IMR-90 (cell line): ENCODE results near the gene TEKT5. TPM values are rescaled to one million over a fixed set of nuclear protein-coding genes. Genes with fewer than 3 reads are reported as not detected.

Experiments used
- ATAC-seq: fragments of 200-7000 bp; cut with Tn5 transposase; 2 replicates; pipeline ENCODE4 v1.9.1; 2020; ENCODE audit warnings: low read depth, mild to moderate bottlenecking, moderate library complexity
- BruUV-seq: library from RNA; stranded (reverse); fragments of 400-500 nt; replicated peaks from 2 replicates; lab custom pipeline; 2021; lab: Mats Ljungman, UMichigan
- CTCF ChIA-PET: fragments of 300-600 bp; formaldehyde crosslinking; extraction: SDS; loops from one replicate; lab custom pipeline; 2021; ENCODE audit warnings: antibody characterized with exemption; lab: Yijun Ruan, JAX
- POLR2A ChIA-PET: fragments of 300-600 bp; sonication (Branson Sonifier 250); formaldehyde crosslinking; loops from one replicate; lab custom pipeline; 2022; ENCODE audit warnings: antibody characterized with exemption; ENCODE audit not compliant: unreplicated experiment; lab: Charles Lee
- DNase-seq: peaks from one replicate; pipeline ENCODE4 v3.0.0; 2013
- H2AFZ ChIP-seq: replicated peaks from 2 replicates; pipeline ENCODE3; 2013; ENCODE audit warnings: low read length, mild to moderate bottlenecking; ENCODE audit not compliant: poor library complexity
- H2AK5ac ChIP-seq: 2 replicates; pipeline ENCODE4 v1.6.1; 2013; ENCODE audit warnings: low read depth, low read length, inconsistent platforms
- H2AK9ac ChIP-seq: replicated peaks from 2 replicates; pipeline ENCODE3; 2013; ENCODE audit warnings: mild to moderate bottlenecking, low read depth, low read length, moderate library complexity; ENCODE audit not compliant: poor library complexity
- H2BK120ac ChIP-seq: 2 replicates; pipeline ENCODE4 v1.6.1; 2013; ENCODE audit warnings: low read depth, low read length, inconsistent platforms
- H2BK15ac ChIP-seq: 3 replicates; pipeline ENCODE4 v1.6.1; 2013; ENCODE audit warnings: low read depth, low read length, inconsistent platforms
- H2BK20ac ChIP-seq: 2 replicates; pipeline ENCODE4 v1.6.1; 2013; ENCODE audit warnings: low read depth, mild to moderate bottlenecking, inconsistent platforms, low read length, moderate library complexity
- H2BK5ac ChIP-seq: 2 replicates; pipeline ENCODE4 v1.6.1; 2013; ENCODE audit warnings: mild to moderate bottlenecking, low read depth, low read length, inconsistent platforms; ENCODE audit not compliant: poor library complexity, severe bottlenecking
- H3K14ac ChIP-seq: replicated peaks from 2 replicates; pipeline ENCODE4 v1.6.1; 2013; ENCODE audit warnings: low read depth, low read length, inconsistent platforms
- H3K18ac ChIP-seq: 2 replicates; pipeline ENCODE4 v1.6.1; 2013; ENCODE audit warnings: low read depth, low read length, control low read depth
- H3K23ac ChIP-seq: 2 replicates; pipeline ENCODE4 v1.6.1; 2013; ENCODE audit warnings: low read depth, low read length, inconsistent platforms
- H3K27ac ChIP-seq: 2 replicates; pipeline ENCODE4 v1.5.1; 2013; ENCODE audit warnings: mild to moderate bottlenecking, control low read depth, low read length; ENCODE audit not compliant: insufficient read depth
- H3K27me3 ChIP-seq: 2 replicates; pipeline ENCODE4 v1.6.1; 2013; ENCODE audit warnings: low read length; ENCODE audit not compliant: control insufficient read depth, insufficient read depth
- H3K36me3 ChIP-seq: 2 replicates; pipeline ENCODE4 v1.6.1; 2013; ENCODE audit warnings: low read length, mixed read lengths; ENCODE audit not compliant: control insufficient read depth, insufficient read depth
- H3K4ac ChIP-seq: 2 replicates; pipeline ENCODE4 v1.6.1; 2013; ENCODE audit warnings: low read depth, low read length, inconsistent platforms
- H3K4me1 ChIP-seq: 2 replicates; pipeline ENCODE4 v1.6.1; 2013; ENCODE audit warnings: low read length, mixed read lengths; ENCODE audit not compliant: control insufficient read depth, insufficient read depth
- H3K4me2 ChIP-seq: 2 replicates; pipeline ENCODE4 v1.6.1; 2013; ENCODE audit warnings: low read depth, mild to moderate bottlenecking, control low read depth, low read length, moderate library complexity
- H3K4me3 ChIP-seq: 2 replicates; pipeline ENCODE4 v1.5.1; 2013; ENCODE audit warnings: low read depth, mild to moderate bottlenecking, control low read depth, low read length, moderate library complexity; ENCODE audit not compliant: insufficient read depth
- H3K56ac ChIP-seq: 2 replicates; pipeline ENCODE4 v1.6.1; 2013; ENCODE audit warnings: low read length, inconsistent platforms; ENCODE audit not compliant: insufficient read depth; ENCODE audit errors: extremely low read depth
- H3K79me1 ChIP-seq, 2 experiments: 2 replicates each; pipeline ENCODE4 v1.6.1; 2013; ENCODE audit warnings: low read length in 2 of 2, inconsistent platforms in 1 of 2, low read depth in 1 of 2
- H3K9ac ChIP-seq: 2 replicates; pipeline ENCODE4 v1.6.1; 2013; ENCODE audit warnings: low read depth, low read length, control low read depth
- H3K9me1 ChIP-seq: 2 replicates; pipeline ENCODE4 v1.6.1; 2013; ENCODE audit warnings: low read length, inconsistent platforms; ENCODE audit not compliant: insufficient read depth
- H3K9me3 ChIP-seq: 2 replicates; pipeline ENCODE4 v1.6.1; 2013; ENCODE audit warnings: low read length; ENCODE audit not compliant: control insufficient read depth, insufficient read depth
- H4K20me1 ChIP-seq: 2 replicates; pipeline ENCODE4 v1.6.1; 2013; ENCODE audit warnings: low read length, inconsistent platforms; ENCODE audit not compliant: insufficient read depth
- H4K5ac ChIP-seq: 2 replicates; pipeline ENCODE4 v1.6.1; 2013; ENCODE audit warnings: mild to moderate bottlenecking, low read depth, low read length, control low read depth
- H4K8ac ChIP-seq, 2 experiments: 2 replicates each; pipeline ENCODE4 v1.6.1; 2013; ENCODE audit warnings: low read depth in 2 of 2, low read length in 2 of 2, control low read depth in 1 of 2, inconsistent platforms in 1 of 2
- H4K91ac ChIP-seq: 2 replicates; pipeline ENCODE4 v1.6.1; 2013; ENCODE audit warnings: low read depth, low read length, inconsistent platforms; ENCODE audit not compliant: insufficient read depth
- BHLHE40 ChIP-seq: fragments of 150-350 bp; IDR thresholded peaks from 2 replicates; pipeline ENCODE4 v1.6.1; 2016; ENCODE audit warnings: mild to moderate bottlenecking, low read depth, low read length
- CEBPB ChIP-seq: IDR thresholded peaks from 2 replicates; pipeline ENCODE4 v1.6.1; 2012; ENCODE audit warnings: low read depth, low read length, improper control_type of control experiment
- CHD1 ChIP-seq: IDR thresholded peaks from 2 replicates; pipeline ENCODE4 v1.6.1; 2012; ENCODE audit warnings: low read depth, low read length, improper control_type of control experiment
- CTCF ChIP-seq: conservative IDR thresholded peaks from 2 replicates; pipeline ENCODE4 v1.5.1; 2012; ENCODE audit warnings: mild to moderate bottlenecking, low read depth, low read length, improper control_type of control experiment
- FOS ChIP-seq: fragments of 150-350 bp; IDR thresholded peaks from 2 replicates; pipeline ENCODE4 v1.6.1; 2016; ENCODE audit warnings: low read depth, low read length
- MAFK ChIP-seq: IDR thresholded peaks from 2 replicates; pipeline ENCODE4 v1.6.1; 2012; ENCODE audit warnings: low read depth, low read length, improper control_type of control experiment
- MXI1 ChIP-seq: IDR thresholded peaks from 2 replicates; pipeline ENCODE4 v1.6.1; 2012; ENCODE audit warnings: low read depth, mild to moderate bottlenecking, low read length, moderate library complexity, borderline replicate concordance
- NFE2L2 ChIP-seq: fragments of 150-350 bp; IDR thresholded peaks from 2 replicates; pipeline ENCODE4 v1.6.1; 2016; ENCODE audit warnings: low read depth, mild to moderate bottlenecking, low read length
- RAD21 ChIP-seq: IDR thresholded peaks from 2 replicates; pipeline ENCODE4 v1.6.1; 2012; ENCODE audit warnings: low read length, improper control_type of control experiment
- RCOR1 ChIP-seq: IDR thresholded peaks from 2 replicates; pipeline ENCODE4 v1.6.1; 2012; ENCODE audit warnings: mild to moderate bottlenecking, low read length, improper control_type of control experiment; ENCODE audit not compliant: insufficient replicate concordance
- RFX5 ChIP-seq: IDR thresholded peaks from 2 replicates; pipeline ENCODE4 v1.8.0; 2012; ENCODE audit warnings: low read depth, mild to moderate bottlenecking, low read length, moderate library complexity
- SMC3 ChIP-seq: fragments of 150-350 bp; IDR thresholded peaks from 2 replicates; pipeline ENCODE4 v1.6.1; 2016; ENCODE audit warnings: low read depth, mild to moderate bottlenecking, antibody characterized with exemption, low read length, moderate library complexity
- USF2 ChIP-seq: fragments of 150-350 bp; IDR thresholded peaks from 2 replicates; pipeline ENCODE4 v1.6.1; 2017; ENCODE audit warnings: mild to moderate bottlenecking, antibody characterized with exemption, low read length, low read depth
- WGBS, 2 experiments: methylation state at CpG; one replicate each; pipeline versions ENCODE4 v1.1.5 to v1.1.7; 2013; ENCODE audit warnings: missing lambda C conversion rate in 2 of 2; ENCODE audit not compliant: insufficient read length in 1 of 2; ENCODE audit errors: extremely low coverage in 2 of 2; 5-methylcytosine and 5-hydroxymethylcytosine counted together
- dilution Hi-C: fragments of 300-500 bp; cut with HindIII; formaldehyde crosslinking; loops from one replicate; pipeline ENCODE4 v1.14.3; 2018; ENCODE audit warnings: low sequenced_read_pairs; ENCODE audit not compliant: unreplicated experiment
- in situ Hi-C: fragments of 300-500 bp; cut with MboI; formaldehyde crosslinking; loops from 3 replicates; pipeline ENCODE4 v1.14.3; 2019; ENCODE audit warnings: low sequenced_read_pairs, inconsistent platforms, mixed read lengths
- intact Hi-C: fragments of 100-400 bp; cut with micrococcal nuclease; formaldehyde crosslinking; loops from 2 replicates; pipeline ENCODE4 v1.10.0; 2022
- polyA plus RNA-seq, 3 experiments: library from polyadenylated mRNA; depleted of rRNA; stranded (reverse); fragments of >200 nt; gene quantifications; 2 replicates each; pipeline ENCODE4 v1.2.3, GENCODE V29; 2012; ENCODE audit warnings: low replicate concordance in 1 of 3
- total RNA-seq: library from RNA; depleted of rRNA; stranded (reverse); fragments of >200 nt; gene quantifications from 2 replicates; pipeline ENCODE4 v1.2.3, GENCODE V29; 2012

Gene TEKT5
- total and polyA plus RNA-seq, 2 of the 4 experiments (the other 2 are of a cell fraction), result 0.17 TPM; not detected in 1

- H2BK120ac ChIP-seq, result no peak overlapping the region
- H3K36me3 ChIP-seq, result no peaks in the 10 kb centered on the region
- no peak overlapping the region for H3K18ac ChIP-seq
- no peak overlapping the region for H3K4me2 ChIP-seq
- H3K9me3 ChIP-seq, result peaks cover 3% of the 10 kb centered on the region; the same call in 1 of the 2 replicates
- H2BK5ac ChIP-seq, result no peak overlapping the region
- H4K91ac ChIP-seq, result no peak overlapping the region
- DNase-seq, result no peak
- H3K9me1 ChIP-seq, result no peaks in the 10 kb centered on the region
- no peak overlapping the region for H2BK20ac ChIP-seq
- H2AK5ac ChIP-seq, result no peak overlapping the region
- no peaks in the 10 kb centered on the region for H4K20me1 ChIP-seq
- no peak overlapping the region for H3K9ac ChIP-seq
- H3K56ac ChIP-seq, result no peak overlapping the region
- TF ChIP-seq MAFK (no peak), CEBPB (no peak), NFE2L2 (no peak), CTCF (no peak), RCOR1 (no peak), SMC3 (no peak), RAD21 (no peak), FOS (no peak), BHLHE40 (no peak), RFX5 (no peak), MXI1 (no peak), CHD1 (no peak), USF2 (no peak)
- no peak overlapping the region for H3K4ac ChIP-seq
- in situ Hi-C loops (no loop called here), dilution Hi-C loops (no loop called here), intact Hi-C loops (no loop called here)
- H2AFZ ChIP-seq, result no peak overlapping the region
- no peak overlapping the region for H2BK15ac ChIP-seq
- H3K23ac ChIP-seq, result no peak overlapping the region
- no peak overlapping the region for H3K27ac ChIP-seq
- H3K79me1 ChIP-seq, result no peaks in the 10 kb centered on the region
- H4K5ac ChIP-seq, result no peak overlapping the region
- ChIA-PET CTCF (no interaction called here), POLR2A (no interaction called here)
- no peak overlapping the region for H3K4me3 ChIP-seq
- H3K27me3 ChIP-seq, result peaks cover 3% of the 10 kb centered on the region; the same call in 1 of the 2 replicates
- BruUV-seq, result no TSS peak
- no peaks in the 10 kb centered on the region for H3K4me1 ChIP-seq
- no peak for ATAC-seq
- WGBS, 2 experiments, result 100% methylated on average over 1 of the region's 6 CpGs; no CpG with 5 or more reads in 1 of the 2 experiments
- no peak overlapping the region for H3K14ac ChIP-seq
- no peak overlapping the region for H2AK9ac ChIP-seq
- H4K8ac ChIP-seq, result no peak overlapping the region
These were observed 56.6 kb downstream of the TEKT5 start for GRCh38 chr16:10638101-10638500.
